ENCODE measurements around the gene PFAS.

The PFAS gene

GRCh38 chr17:8253801-8254200 lies 4.7 kb downstream of the PFAS start:
- no peak for DNase-seq
- peaks cover 31% of the 10 kb centered on the region for H3K36me3 ChIP-seq (replicated peaks)
- in situ Hi-C loops (cut with HindIII; ENCODE audit: low pct_ligation_motif_present, low sequenced_read_pairs) = no loop called here
- no peak overlapping the region for H3K27ac ChIP-seq
- no peak for TF ChIP-seq CTCF (IDR thresholded peaks at IDR 0.05; ENCODE audit: low read depth, low read length, missing control alignments)
- H3K27me3 ChIP-seq (replicated peaks) = no peaks in the 10 kb centered on the region
- H3K4me3 ChIP-seq (ENCODE audit: low read depth, low read length) = no peak overlapping the region

- TF ChIP-seq CTCF (IDR thresholded peaks at IDR 0.05; ENCODE audit: low read depth, low read length, missing control alignments) = no peak
- Histone ChIP-seq H3K27ac (no peak overlapping the region), H3K27me3 (replicated peaks) (no peaks in the 10 kb centered on the region), H3K4me3 (ENCODE audit: low read depth, low read length) (no peak overlapping the region), H3K36me3 (replicated peaks) (peaks cover 31% of the 10 kb centered on the region)
- no peak for DNase-seq
- in situ Hi-C loops (cut with HindIII; ENCODE audit: low pct_ligation_motif_present, low sequenced_read_pairs) = no loop called here
Observed at GRCh38 chr17:8254881-8255280, 5.8 kb downstream of the PFAS start.

- Histone ChIP-seq H3K27ac (no peak overlapping the region), H3K36me3 (replicated peaks) (peaks cover 31% of the 10 kb centered on the region), H3K4me3 (ENCODE audit: low read depth, low read length) (no peak overlapping the region), H3K27me3 (replicated peaks) (no peaks in the 10 kb centered on the region)
- TF ChIP-seq CTCF (IDR thresholded peaks at IDR 0.05; ENCODE audit: low read depth, low read length, missing control alignments) = peak; percentile 42
- in situ Hi-C loops (cut with HindIII; ENCODE audit: low pct_ligation_motif_present, low sequenced_read_pairs) = no loop called here
- DNase-seq = no peak
Observed at GRCh38 chr17:8255499-8255898, 6.4 kb downstream of the PFAS start.

- Histone ChIP-seq H3K27ac (no peak overlapping the region), H3K36me3 (replicated peaks) (peaks cover 33% of the 10 kb centered on the region), H3K27me3 (replicated peaks) (no peaks in the 10 kb centered on the region), H3K4me3 (ENCODE audit: low read depth, low read length) (no peak overlapping the region)
- in situ Hi-C loops (cut with HindIII; ENCODE audit: low pct_ligation_motif_present, low sequenced_read_pairs) = no loop called here
- TF ChIP-seq CTCF (IDR thresholded peaks at IDR 0.05; ENCODE audit: low read depth, low read length, missing control alignments) = no peak
- no peak for DNase-seq
Observed at GRCh38 chr17:8256291-8256690, 7.2 kb downstream of the PFAS start.

GRCh38 chr17:8256691-8257090 lies 7.6 kb downstream of the PFAS start:
- in situ Hi-C loops (cut with HindIII; ENCODE audit: low pct_ligation_motif_present, low sequenced_read_pairs) = no loop called here
- Histone ChIP-seq H3K36me3 (replicated peaks) (peaks cover 36% of the 10 kb centered on the region), H3K27ac (no peak overlapping the region), H3K27me3 (replicated peaks) (no peaks in the 10 kb centered on the region), H3K4me3 (ENCODE audit: low read depth, low read length) (no peak overlapping the region)
- DNase-seq = no peak
- TF ChIP-seq CTCF (IDR thresholded peaks at IDR 0.05; ENCODE audit: low read depth, low read length, missing control alignments) = no peak

GRCh38 chr17:8257801-8258200 lies 8.7 kb downstream of the PFAS start:
- in situ Hi-C loops (cut with HindIII; ENCODE audit: low pct_ligation_motif_present, low sequenced_read_pairs) = no loop called here
- peaks cover 41% of the 10 kb centered on the region for H3K36me3 ChIP-seq (replicated peaks)

More at GRCh38 chr17:8257801-8258200, 8.7 kb downstream of the PFAS start:
- DNase-seq = no peak
- TF ChIP-seq CTCF (IDR thresholded peaks at IDR 0.05; ENCODE audit: low read depth, low read length, missing control alignments) = no peak
- H3K4me3 ChIP-seq (ENCODE audit: low read depth, low read length) = no peak overlapping the region
- no peaks in the 10 kb centered on the region for H3K27me3 ChIP-seq (replicated peaks)
- no peak overlapping the region for H3K27ac ChIP-seq
